ENCODE results near the gene HCFC1.

Gene HCFC1

GRCh38 chrX:153966841-153967535 lies 4.6 kb downstream of the HCFC1 start:
- no peaks in the 10 kb centered on the region for H3K9me2 ChIP-seq (replicated peaks; ENCODE audit: insufficient read depth, low read length)
- peaks cover 90% of the 10 kb centered on the region for H3K79me2 ChIP-seq (ENCODE audit: low read length)
- peaks cover 27% of the 10 kb centered on the region for H3F3A ChIP-seq (ENCODE audit: insufficient read depth, low read length)
- peaks cover 23% of the 10 kb centered on the region for H4K20me1 ChIP-seq (ENCODE audit: insufficient read depth, low read length)
- no peak overlapping the region for H3K27ac ChIP-seq (ENCODE audit: low read length)
- H3K36me3 ChIP-seq (replicated peaks; ENCODE audit: insufficient read depth, low read length) = no peaks in the 10 kb centered on the region
- no peaks in the 10 kb centered on the region for H3K27me3 ChIP-seq (replicated peaks; ENCODE audit: insufficient read depth, low read length)
- no peak overlapping the region for H3K9ac ChIP-seq (ENCODE audit: low read length)
- H3K4me3 ChIP-seq (ENCODE audit: low read length) = peak overlapping the region; percentile 94; the same call in 1 of the 2 replicates
- TF ChIP-seq CTCF (IDR thresholded peaks at IDR 0.05; ENCODE audit: low read length) (no peak), EZH2 (optimal IDR thresholded peaks at IDR 0.05; ENCODE audit: low read depth, low read length) (no peak), EZH2phosphoT487 (IDR thresholded peaks at IDR 0.05; ENCODE audit: low read length) (no peak)
- no peak overlapping the region for H2AFZ ChIP-seq (ENCODE audit: low read length)
- H3K4me1 ChIP-seq (ENCODE audit: low read length) = peaks cover 15% of the 10 kb centered on the region; the same call in 1 of the 2 replicates
- DNase-seq = no peak
- no peaks in the 10 kb centered on the region for H3K9me3 ChIP-seq (replicated peaks; ENCODE audit: insufficient read depth, low read length)
- H3K4me2 ChIP-seq (ENCODE audit: low read depth, low read length) = peak overlapping the region; percentile 88; the same call in 1 of the 2 replicates

- Histone ChIP-seq H3K27me3 (replicated peaks; ENCODE audit: insufficient read depth, low read length) (no peaks in the 10 kb centered on the region), H3K9me2 (replicated peaks; ENCODE audit: insufficient read depth, low read length) (no peaks in the 10 kb centered on the region), H2AFZ (ENCODE audit: low read length) (no peak overlapping the region), H3K9me3 (replicated peaks; ENCODE audit: insufficient read depth, low read length) (no peaks in the 10 kb centered on the region), H3K4me2 (ENCODE audit: low read depth, low read length) (no peak overlapping the region), H3K4me3 (ENCODE audit: low read length) (no peak overlapping the region), H3K27ac (ENCODE audit: low read length) (no peak overlapping the region), H3K79me2 (ENCODE audit: low read length) (peaks cover 94% of the 10 kb centered on the region), H4K20me1 (ENCODE audit: insufficient read depth, low read length) (peaks cover 23% of the 10 kb centered on the region), H3F3A (ENCODE audit: insufficient read depth, low read length) (peaks cover 22% of the 10 kb centered on the region), H3K36me3 (replicated peaks; ENCODE audit: insufficient read depth, low read length) (no peaks in the 10 kb centered on the region; the same call in 1 of the 2 replicates), H3K9ac (ENCODE audit: low read length) (no peak overlapping the region), H3K4me1 (ENCODE audit: low read length) (peaks cover 15% of the 10 kb centered on the region; the same call in 1 of the 2 replicates)
- TF ChIP-seq EZH2 (optimal IDR thresholded peaks at IDR 0.05; ENCODE audit: low read depth, low read length) (no peak), EZH2phosphoT487 (IDR thresholded peaks at IDR 0.05; ENCODE audit: low read length) (no peak), CTCF (IDR thresholded peaks at IDR 0.05; ENCODE audit: low read length) (no peak)
- no peak for DNase-seq
These were observed 5.3 kb downstream of the HCFC1 start for GRCh38 chrX:153966283-153966688.

- Histone ChIP-seq H3K4me2 (ENCODE audit: low read depth, low read length) (no peak overlapping the region), H3K9me3 (replicated peaks; ENCODE audit: insufficient read depth, low read length) (no peaks in the 10 kb centered on the region), H3K9ac (ENCODE audit: low read length) (no peak overlapping the region), H3K27me3 (replicated peaks; ENCODE audit: insufficient read depth, low read length) (no peaks in the 10 kb centered on the region), H3K27ac (ENCODE audit: low read length) (no peak overlapping the region), H3K4me1 (ENCODE audit: low read length) (peaks cover 15% of the 10 kb centered on the region; the same call in 1 of the 2 replicates), H4K20me1 (ENCODE audit: insufficient read depth, low read length) (peaks cover 23% of the 10 kb centered on the region), H3K4me3 (ENCODE audit: low read length) (no peak overlapping the region), H3K9me2 (replicated peaks; ENCODE audit: insufficient read depth, low read length) (no peaks in the 10 kb centered on the region), H2AFZ (ENCODE audit: low read length) (no peak overlapping the region), H3K79me2 (ENCODE audit: low read length) (peaks cover 87% of the 10 kb centered on the region), H3F3A (ENCODE audit: insufficient read depth, low read length) (peaks cover 17% of the 10 kb centered on the region), H3K36me3 (replicated peaks; ENCODE audit: insufficient read depth, low read length) (no peaks in the 10 kb centered on the region; the same call in 1 of the 2 replicates)
- DNase-seq = no peak
- no peak for TF ChIP-seq CTCF (IDR thresholded peaks at IDR 0.05; ENCODE audit: low read length)
- TF ChIP-seq EZH2phosphoT487 (IDR thresholded peaks at IDR 0.05; ENCODE audit: low read length) = no peak
- TF ChIP-seq EZH2 (optimal IDR thresholded peaks at IDR 0.05; ENCODE audit: low read depth, low read length) = no peak
These were observed 6.2 kb downstream of the HCFC1 start for GRCh38 chrX:153965406-153965805.
